Mesangial cell (primary cell): ENCODE results near the gene FGA. TPM values are rescaled to one million over a fixed set of nuclear protein-coding genes. Genes with fewer than 3 reads are reported as not detected.

Experiments used
- total RNA-seq: library from RNA; depleted of rRNA; stranded (reverse); fragments of >200 nt; gene quantifications from 2 replicates; pipeline ENCODE4 v1.2.3, GENCODE V29; 2015

Gene FGA
- 0.16 and 0.63 TPM in 2 replicates for total RNA-seq

DNA sequence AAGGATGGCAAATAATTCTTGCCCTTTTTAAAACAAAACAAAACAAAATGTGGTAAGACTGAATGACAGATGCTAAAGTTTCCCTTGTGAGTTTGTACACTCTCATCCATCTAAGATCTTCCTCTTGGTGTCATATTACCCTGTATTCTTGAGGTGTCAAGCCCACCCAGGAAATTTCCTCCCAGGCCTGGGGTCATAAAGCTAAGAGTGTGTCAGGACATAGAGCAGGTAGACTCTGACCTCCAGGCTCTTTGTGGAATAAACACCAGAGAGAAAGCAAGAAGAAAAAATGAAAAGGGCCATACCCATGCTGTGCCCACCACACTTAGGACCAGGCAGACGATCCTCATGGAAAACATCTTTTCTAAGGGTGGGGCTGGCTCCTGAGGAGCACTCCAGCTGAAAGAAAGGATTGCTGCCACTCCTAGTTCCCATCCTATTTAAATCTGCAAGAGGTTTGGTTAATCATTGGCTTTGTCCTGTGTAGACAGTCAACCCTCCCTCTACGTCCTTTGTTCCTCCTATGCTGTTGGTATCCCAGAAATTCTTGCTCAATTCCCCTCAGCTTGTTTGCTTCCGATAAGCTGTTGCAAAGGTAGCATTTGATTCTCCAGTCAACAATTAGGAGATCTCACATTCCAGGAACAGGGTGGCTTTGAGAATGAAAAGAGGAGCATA lies at the start of gene FGA:
Gene FGA, minus strand, starts transcription at position 414 of the 678 bp plus-strand sequence. Its CDS starts 55 bp downstream, at position 359.

DNA sequence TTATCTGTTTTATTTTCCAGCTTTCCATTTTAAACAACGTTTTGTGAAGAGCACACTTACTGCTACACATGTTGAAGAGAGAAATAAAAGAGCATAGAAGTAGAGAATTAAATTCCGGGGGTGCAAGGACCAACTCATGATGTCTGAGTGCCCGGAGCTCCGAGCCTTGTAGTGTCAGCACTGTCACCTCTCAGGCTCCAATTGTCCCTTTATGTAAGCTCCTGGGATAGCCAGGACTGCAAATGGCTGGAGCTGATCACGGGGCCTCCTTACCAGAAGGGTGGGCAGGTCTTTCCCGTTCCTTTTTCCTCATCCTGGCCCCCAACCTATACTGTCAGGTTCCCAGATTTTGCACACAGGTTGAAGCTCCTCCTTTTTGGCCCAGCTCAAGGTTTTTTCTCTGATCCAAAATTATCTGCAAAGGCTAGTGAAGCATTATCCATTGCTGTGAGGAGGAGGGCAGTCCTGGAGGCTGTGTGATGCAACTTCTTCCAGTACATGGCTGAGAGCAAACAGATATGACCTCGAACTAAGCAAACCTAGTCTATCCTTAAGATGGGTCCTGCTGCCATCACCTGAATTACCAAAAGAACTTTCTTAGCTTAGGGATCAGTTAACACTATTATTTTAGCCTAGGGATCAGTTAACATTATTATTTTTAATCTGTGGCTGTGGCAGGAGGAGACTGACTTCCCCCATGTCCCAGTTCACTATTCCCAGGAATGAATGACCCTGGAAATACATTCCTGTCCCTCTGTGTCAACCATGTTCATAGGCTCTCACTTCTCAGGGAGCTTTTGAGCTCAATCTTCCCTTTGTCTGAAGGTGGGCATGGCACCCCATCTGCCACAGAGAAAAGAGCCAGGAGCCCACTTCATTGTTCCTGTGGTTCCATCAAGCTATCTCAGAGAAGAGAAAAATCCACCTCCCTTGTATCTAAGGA lies 22.2 kb upstream of the FGA start, which contains the start of gene FGG:
Gene FGG, minus strand, starts transcription at position 185 of the 943 bp plus-strand sequence. Its CDS starts 47 bp downstream, at position 138.

DNA sequence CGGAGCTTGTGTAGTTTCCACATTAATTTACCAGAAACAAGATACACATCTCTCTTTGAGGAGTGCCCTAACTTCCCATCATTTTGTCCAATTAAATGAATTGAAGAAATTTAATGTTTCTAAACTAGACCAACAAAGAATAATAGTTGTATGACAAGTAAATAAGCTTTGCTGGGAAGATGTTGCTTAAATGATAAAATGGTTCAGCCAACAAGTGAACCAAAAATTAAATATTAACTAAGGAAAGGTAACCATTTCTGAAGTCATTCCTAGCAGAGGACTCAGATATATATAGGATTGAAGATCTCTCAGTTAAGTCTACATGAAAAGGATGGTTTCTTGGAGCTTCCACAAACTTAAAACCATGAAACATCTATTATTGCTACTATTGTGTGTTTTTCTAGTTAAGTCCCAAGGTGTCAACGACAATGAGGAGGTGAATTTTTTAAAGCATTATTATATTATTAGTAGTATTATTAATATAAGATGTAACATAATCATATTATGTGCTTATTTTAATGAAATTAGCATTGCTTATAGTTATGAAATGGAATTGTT lies 27.8 kb downstream of the FGA start, which contains the start of gene FGB:
Gene FGB, plus strand, starts transcription at position 315 of the 558 bp plus-strand sequence. Its CDS starts 8 bp downstream, at position 323.

DNA sequence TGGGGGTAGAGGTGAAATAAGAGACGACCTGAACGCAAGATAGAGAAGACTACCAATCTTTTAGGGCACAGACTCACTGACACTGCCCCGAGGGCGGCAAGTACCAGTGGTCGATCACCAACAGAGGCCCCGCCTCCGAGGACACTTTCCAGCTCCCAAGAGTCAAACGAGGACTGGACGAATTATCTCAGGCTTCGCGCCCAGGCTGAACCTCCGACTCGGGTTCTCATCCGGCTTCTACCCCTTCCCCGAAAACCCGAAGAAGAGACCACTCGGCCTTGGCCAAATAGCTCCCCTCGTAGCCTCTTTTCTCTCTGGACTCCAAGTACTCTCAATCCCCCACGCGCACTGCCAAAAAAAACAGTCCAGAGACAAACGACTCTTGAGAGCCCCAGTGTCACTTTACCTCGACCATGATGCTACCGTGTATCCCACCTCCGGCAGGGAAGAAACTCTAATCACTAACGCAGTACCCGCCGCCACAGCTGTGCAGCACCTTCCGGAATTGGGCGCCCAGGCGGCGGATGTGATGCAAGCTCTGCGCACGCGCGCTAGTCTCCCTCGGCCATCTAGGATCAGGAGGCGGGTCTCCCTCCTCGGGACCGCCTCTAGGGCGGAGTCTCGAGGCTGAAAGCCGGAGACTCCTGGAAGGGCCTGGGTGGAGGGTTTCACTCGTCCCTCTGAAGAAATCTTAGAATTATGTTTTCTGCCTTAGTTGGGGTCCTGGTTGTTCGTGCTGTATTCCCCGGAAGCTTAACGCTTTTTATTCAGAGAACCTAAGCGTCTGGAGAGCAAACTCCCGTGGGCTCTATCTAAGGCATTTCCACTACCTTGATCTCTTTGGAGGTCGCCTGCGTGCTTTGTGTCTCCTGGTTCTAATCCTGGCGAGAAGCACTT lies 40.4 kb downstream of the FGA start, which contains the start of gene PLRG1:
Gene PLRG1, minus strand, starts transcription at position 507 of the 897 bp plus-strand sequence. Its CDS starts 92 bp downstream, at position 415.

Other genes starting within 250 kb of the FGA start
- gene DCHS2, start 98.9 kb downstream of the FGA start, total RNA-seq: 0.49 and 6.6 TPM in 2 replicates
- 47.4 and 56.2 TPM in 2 replicates for gene PLRG1, start 40.3 kb downstream of the FGA start, total RNA-seq
- gene FGB, start 27.7 kb downstream of the FGA start, total RNA-seq: 14.3 and 35.5 TPM in 2 replicates
- gene FGG, start 21.9 kb upstream of the FGA start, total RNA-seq: 0.33 TPM in 1 of 2 replicates, not detected in the other
- gene LRAT, start 153.3 kb upstream of the FGA start, total RNA-seq: 0.16 and 1.1 TPM in 2 replicates
- 0.81 TPM in 1 of 2 replicates, not detected in the other for gene RBM46, start 190.5 kb upstream of the FGA start, total RNA-seq